Mesenchymal stem cell (in vitro differentiated cells and primary cell): ENCODE results near the gene HIVEP2.

Source experiments
- DNase-seq: peaks from one replicate; pipeline ENCODE4 v3.0.0-alpha.2; 2013
- H2AFZ ChIP-seq: one replicate; pipeline ENCODE4 v1.6.1; 2013; ENCODE audit warnings: low read depth, mild to moderate bottlenecking, control low read depth, inconsistent platforms, low read length, moderate library complexity
- H2AK5ac ChIP-seq: 2 replicates; pipeline ENCODE4 v1.6.1; 2013; ENCODE audit warnings: low read length, moderate library complexity, mild to moderate bottlenecking, inconsistent platforms; ENCODE audit not compliant: severe bottlenecking
- H2BK120ac ChIP-seq: one replicate; pipeline ENCODE4 v1.6.1; 2013; ENCODE audit warnings: low read depth, mild to moderate bottlenecking, inconsistent platforms, low read length, moderate library complexity
- H2BK12ac ChIP-seq, 2 experiments: one replicate each; pipeline ENCODE4 v1.6.1; 2013; ENCODE audit warnings: inconsistent platforms in 2 of 2, low read length in 2 of 2, mild to moderate bottlenecking in 2 of 2, moderate library complexity in 2 of 2, control low read depth in 1 of 2
- H2BK15ac ChIP-seq: one replicate; pipeline ENCODE4 v1.6.1; 2013; ENCODE audit warnings: mild to moderate bottlenecking, low read depth, inconsistent platforms; ENCODE audit not compliant: poor library complexity, severe bottlenecking
- H2BK5ac ChIP-seq: 2 replicates; pipeline ENCODE4 v1.6.1; 2013; ENCODE audit warnings: low read depth, mild to moderate bottlenecking, low read length, control low read depth, inconsistent platforms; ENCODE audit not compliant: poor library complexity, severe bottlenecking
- H3K14ac ChIP-seq, 2 experiments: one replicate each; pipeline ENCODE4 v1.6.1; 2013; ENCODE audit warnings: inconsistent platforms in 2 of 2, low read length in 2 of 2, control low read depth in 1 of 2, mild to moderate bottlenecking in 1 of 2, moderate library complexity in 1 of 2
- H3K18ac ChIP-seq, 2 experiments: one replicate each; pipeline ENCODE4 v1.6.1; 2013; ENCODE audit warnings: inconsistent platforms in 2 of 2, low read length in 2 of 2, control low read depth in 1 of 2, low read depth in 1 of 2, mild to moderate bottlenecking in 1 of 2
- H3K23ac ChIP-seq, 2 experiments: one replicate each; pipeline ENCODE4 v1.6.1; 2013; ENCODE audit warnings: inconsistent platforms in 2 of 2, low read length in 2 of 2, mild to moderate bottlenecking in 2 of 2, moderate library complexity in 2 of 2, control low read depth in 1 of 2
- H3K27ac ChIP-seq: 2 replicates; pipeline ENCODE4 v1.5.1; 2013; ENCODE audit warnings: mild to moderate bottlenecking, moderate library complexity, low read length, control low read depth, inconsistent platforms; ENCODE audit not compliant: poor library complexity, severe bottlenecking
- H3K27me3 ChIP-seq, 2 experiments: 2 replicates each; pipeline versions ENCODE4 v1.6.1 to v1.7.0; 2013; ENCODE audit warnings: low read length in 2 of 2, mild to moderate bottlenecking in 2 of 2, moderate library complexity in 2 of 2, control low read depth in 1 of 2, inconsistent platforms in 1 of 2; ENCODE audit not compliant: control insufficient read depth in 1 of 2, insufficient read depth in 1 of 2
- H3K36me3 ChIP-seq, 2 experiments: 2 replicates each; pipeline versions ENCODE4 v1.6.1 to v1.7.0; 2013; ENCODE audit warnings: low read length in 2 of 2, control low read depth in 1 of 2, inconsistent platforms in 1 of 2, low read depth in 1 of 2, mild to moderate bottlenecking in 1 of 2; ENCODE audit not compliant: insufficient read depth in 2 of 2, control insufficient read depth in 1 of 2
- H3K4ac ChIP-seq, 2 experiments: one replicate each; pipeline ENCODE4 v1.6.1; 2013; ENCODE audit warnings: inconsistent platforms in 2 of 2, low read length in 2 of 2, mild to moderate bottlenecking in 2 of 2, moderate library complexity in 2 of 2, control low read depth in 1 of 2, low read depth in 1 of 2
- H3K4me1 ChIP-seq: 2 replicates; pipeline ENCODE4 v1.6.1; 2013; ENCODE audit warnings: low read depth, low read length, control low read depth; ENCODE audit not compliant: control insufficient read depth, insufficient read depth
- H3K4me2 ChIP-seq: 2 replicates; pipeline ENCODE4 v1.6.1; 2013; ENCODE audit warnings: low read length, mild to moderate bottlenecking, inconsistent platforms; ENCODE audit not compliant: poor library complexity, severe bottlenecking
- H3K4me3 ChIP-seq, 2 experiments: 2 replicates each; pipeline versions ENCODE4 v1.5.1 to v1.7.0; 2013; ENCODE audit warnings: low read length in 2 of 2, mild to moderate bottlenecking in 2 of 2, control low read depth in 1 of 2, low read depth in 1 of 2; ENCODE audit not compliant: insufficient read depth in 1 of 2
- H3K79me1 ChIP-seq: replicated peaks from 2 replicates; pipeline ENCODE4 v1.6.1; 2013; ENCODE audit warnings: mild to moderate bottlenecking, control low read depth, low read length, inconsistent platforms; ENCODE audit not compliant: poor library complexity, severe bottlenecking
- H3K9ac ChIP-seq: 2 replicates; pipeline ENCODE4 v1.7.0; 2013; ENCODE audit warnings: mild to moderate bottlenecking, low read length, moderate library complexity
- H3K9me3 ChIP-seq: 2 replicates; pipeline ENCODE4 v1.7.0; 2013; ENCODE audit warnings: mild to moderate bottlenecking, low read length; ENCODE audit not compliant: control insufficient read depth
- H4K8ac ChIP-seq: one replicate; pipeline ENCODE4 v1.6.1; 2013; ENCODE audit warnings: inconsistent platforms, mild to moderate bottlenecking, low read length, moderate library complexity
- H4K91ac ChIP-seq: one replicate; pipeline ENCODE4 v1.6.1; 2013; ENCODE audit warnings: mild to moderate bottlenecking, low read length, inconsistent platforms
- WGBS: methylation state at CpG from one replicate; pipeline ENCODE4 v1.1.7; 2013; ENCODE audit warnings: mixed read lengths; 5-methylcytosine and 5-hydroxymethylcytosine counted together

HIVEP2 gene

DNA sequence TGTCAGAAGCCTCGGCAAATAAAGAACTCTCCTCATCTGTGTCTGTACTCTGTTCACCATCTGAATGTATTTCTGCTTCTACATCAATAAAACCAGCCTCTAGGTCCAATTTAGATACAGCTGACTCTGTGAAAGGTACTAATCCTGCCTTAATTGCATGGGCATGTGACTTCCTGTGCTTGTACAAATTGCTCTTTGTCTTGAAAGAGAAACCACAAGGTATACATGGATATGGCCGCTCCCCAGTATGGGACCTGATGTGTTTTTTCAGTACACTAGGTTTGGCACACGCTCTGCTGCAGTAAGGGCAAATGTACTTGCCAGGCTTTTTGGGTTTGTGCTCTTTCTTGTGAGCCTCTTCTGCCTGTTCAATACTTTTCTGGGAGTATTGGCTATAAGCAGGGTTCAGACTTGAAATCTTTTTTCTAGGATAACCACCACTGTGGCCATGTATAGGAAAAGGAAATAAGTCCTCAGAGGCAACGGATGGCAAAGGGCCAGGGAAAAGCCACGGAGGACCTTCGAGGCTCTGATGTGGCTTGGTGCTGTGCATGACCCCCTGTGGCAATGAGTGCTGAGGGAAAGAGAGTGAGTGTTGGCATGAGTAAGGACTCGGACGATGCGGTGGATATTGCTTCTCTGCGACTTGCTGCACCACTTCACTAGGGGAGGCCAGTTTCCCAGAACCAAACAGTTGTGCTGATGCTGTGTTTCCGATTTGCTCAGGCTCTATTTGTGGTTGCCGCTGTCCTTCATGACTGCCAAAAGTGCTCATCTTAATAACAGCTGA lies 170.9 kb downstream of the HIVEP2 start:
- H2AK5ac ChIP-seq, result no peak overlapping the region
- no peak overlapping the region for H3K27ac ChIP-seq
- no peak overlapping the region for H2BK120ac ChIP-seq
- H3K4me3 ChIP-seq, result no peak overlapping the region
- DNase-seq, result no peak
- no peak overlapping the region for H4K91ac ChIP-seq
- no peak overlapping the region for H2BK15ac ChIP-seq
- no peak overlapping the region for H4K8ac ChIP-seq
- no peaks in the 10 kb centered on the region for H3K27me3 ChIP-seq
- H3K9me3 ChIP-seq, result no peaks in the 10 kb centered on the region
- H3K18ac ChIP-seq, result no peak overlapping the region
- H3K14ac ChIP-seq, result no peak overlapping the region
- H3K23ac ChIP-seq, result no peak overlapping the region
- H3K36me3 ChIP-seq, result peaks cover 36 to 64% of the 10 kb centered on the region in 2 experiments
- H3K79me1 ChIP-seq, result no peaks in the 10 kb centered on the region
- no peak overlapping the region for H2AFZ ChIP-seq
- H2BK12ac ChIP-seq, result no peak overlapping the region
- no peak overlapping the region for H2BK5ac ChIP-seq
- no peak overlapping the region for H3K4me2 ChIP-seq
- H3K4ac ChIP-seq, result no peak overlapping the region
- H3K9ac ChIP-seq, result no peak overlapping the region
- no peaks in the 10 kb centered on the region for H3K4me1 ChIP-seq
- 96% methylated on average over 12 of the region's 12 CpGs for WGBS

DNA sequence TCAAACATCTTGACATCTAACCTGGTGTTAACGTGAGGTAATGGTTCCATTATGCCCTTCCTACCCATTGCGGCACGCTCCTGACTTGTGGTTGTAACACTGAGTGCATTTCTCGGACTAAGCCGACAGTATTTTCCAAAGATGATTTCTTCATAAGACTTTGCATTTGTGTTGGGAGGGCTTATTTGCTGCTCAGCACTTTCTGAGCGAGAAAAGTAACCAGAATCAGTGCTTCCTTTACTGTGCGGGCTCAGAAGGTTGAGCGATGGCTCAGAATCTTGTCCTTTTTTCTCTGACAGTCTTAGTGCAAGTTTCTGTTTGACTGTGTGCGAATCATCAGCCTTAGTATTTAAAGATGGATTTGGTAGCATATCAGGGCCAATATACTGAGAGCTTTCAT lies 171.7 kb downstream of the HIVEP2 start:
- no peaks in the 10 kb centered on the region for H3K4me1 ChIP-seq
- no peaks in the 10 kb centered on the region for H3K79me1 ChIP-seq
- no peak overlapping the region for H2BK12ac ChIP-seq
- H4K91ac ChIP-seq, result no peak overlapping the region
- H2AK5ac ChIP-seq, result no peak overlapping the region
- peaks cover 36 to 68% of the 10 kb centered on the region in 2 experiments for H3K36me3 ChIP-seq
- no peak overlapping the region for H3K4me2 ChIP-seq
- H3K23ac ChIP-seq, result no peak overlapping the region
- H3K4ac ChIP-seq, result no peak overlapping the region
- 99% methylated on average over 9 of the region's 9 CpGs for WGBS
- no peaks in the 10 kb centered on the region for H3K27me3 ChIP-seq
- no peak overlapping the region for H3K27ac ChIP-seq
- H2BK5ac ChIP-seq, result no peak overlapping the region
- no peak overlapping the region for H2AFZ ChIP-seq
- H3K9ac ChIP-seq, result no peak overlapping the region
- H3K18ac ChIP-seq, result no peak overlapping the region
- no peak for DNase-seq
- no peaks in the 10 kb centered on the region for H3K9me3 ChIP-seq
- no peak overlapping the region for H2BK120ac ChIP-seq
- H4K8ac ChIP-seq, result no peak overlapping the region
- H2BK15ac ChIP-seq, result no peak overlapping the region
- H3K14ac ChIP-seq, result no peak overlapping the region
- H3K4me3 ChIP-seq, result no peak overlapping the region

DNA sequence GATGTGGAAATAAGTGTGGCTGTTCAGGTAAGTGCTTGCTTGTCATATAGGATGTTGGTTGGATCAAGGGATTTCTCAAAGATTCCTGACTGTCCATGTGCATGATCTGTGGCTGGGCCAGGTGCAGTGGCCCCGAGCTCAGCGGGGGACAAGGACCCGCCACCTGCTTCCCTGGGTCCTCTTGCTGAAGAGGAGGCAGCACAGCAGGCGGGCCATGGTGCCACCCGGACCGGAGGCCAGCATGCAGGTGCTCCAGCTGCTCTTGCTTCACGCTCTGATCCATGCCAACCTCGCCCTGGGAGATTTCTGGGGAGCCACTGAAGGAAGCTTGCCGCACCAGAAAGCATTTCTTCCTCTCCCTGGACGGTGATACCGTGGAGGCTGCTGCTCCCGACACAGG lies 173.8 kb downstream of the HIVEP2 start:
- H3K14ac ChIP-seq, result no peak overlapping the region
- no peak overlapping the region for H3K27ac ChIP-seq
- no peak overlapping the region for H2BK12ac ChIP-seq
- H3K4ac ChIP-seq, result no peak overlapping the region
- H3K23ac ChIP-seq, result no peak overlapping the region
- H2AFZ ChIP-seq, result no peak overlapping the region
- H3K4me1 ChIP-seq, result no peaks in the 10 kb centered on the region
- no peak overlapping the region for H2AK5ac ChIP-seq
- H3K18ac ChIP-seq, result no peak overlapping the region
- H3K79me1 ChIP-seq, result no peaks in the 10 kb centered on the region
- H3K4me3 ChIP-seq, result no peak overlapping the region
- H3K27me3 ChIP-seq, result no peaks in the 10 kb centered on the region
- H3K36me3 ChIP-seq, result peaks cover 36 to 84% of the 10 kb centered on the region in 2 experiments
- H4K91ac ChIP-seq, result no peak overlapping the region
- no peaks in the 10 kb centered on the region for H3K9me3 ChIP-seq
- DNase-seq, result no peak
- no peak overlapping the region for H3K9ac ChIP-seq
- no peak overlapping the region for H3K4me2 ChIP-seq
- H2BK15ac ChIP-seq, result no peak overlapping the region
- no peak overlapping the region for H2BK5ac ChIP-seq
- no peak overlapping the region for H4K8ac ChIP-seq
- no peak overlapping the region for H2BK120ac ChIP-seq
- WGBS, result 95% methylated on average over 12 of the region's 12 CpGs

DNA sequence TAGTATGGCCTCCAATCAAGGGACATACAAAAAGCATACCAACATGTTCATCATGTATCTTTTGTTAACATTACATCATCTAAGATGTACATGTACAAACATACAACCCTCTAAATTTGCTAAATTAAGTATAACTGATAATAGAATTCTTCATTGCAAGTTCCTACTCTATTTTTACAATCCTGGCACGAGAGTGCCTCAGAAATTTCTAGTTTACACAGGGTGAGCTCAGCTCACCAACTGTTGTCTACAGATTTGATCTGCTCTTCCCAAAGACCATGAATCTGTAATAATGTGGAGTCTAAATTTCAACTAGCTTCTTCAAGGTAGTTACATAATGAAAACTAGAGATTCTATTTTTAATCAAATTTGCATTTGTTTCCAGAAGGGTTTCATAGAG lies 179.7 kb downstream of the HIVEP2 start:
- Histone ChIP-seq H3K4ac (no peak overlapping the region), H3K79me1 (no peaks in the 10 kb centered on the region), H3K4me1 (peaks cover 2% of the 10 kb centered on the region), H3K27me3 (no peaks in the 10 kb centered on the region), H3K9ac (no peak overlapping the region), H4K8ac (no peak overlapping the region), H3K9me3 (no peaks in the 10 kb centered on the region), H2BK15ac (no peak overlapping the region), H3K4me2 (no peak overlapping the region), H2BK5ac (no peak overlapping the region), H2AK5ac (no peak overlapping the region), H3K14ac (no peak overlapping the region), H2BK12ac (no peak overlapping the region), H3K4me3 (no peak overlapping the region), H4K91ac (no peak overlapping the region), H2AFZ (no peak overlapping the region), H3K27ac (no peak overlapping the region), H3K23ac (no peak overlapping the region), H2BK120ac (no peak overlapping the region), H3K18ac (no peak overlapping the region), H3K36me3 (peaks cover 8 to 77% of the 10 kb centered on the region in 2 experiments)
- WGBS, result 100% methylated on average over 1 of the region's 1 CpG
- DNase-seq, result no peak
